DMS53 (cell line): Measurements from ENCODE around the gene DENND4B.
"Not testable (repeated sequence)": the region's sequence is repeated elsewhere in the genome, so short reads cannot be mapped to it uniquely, and the experiment has no call there.

Experiments used
- DNase-seq: peaks from one replicate; lab custom pipeline; 2025; lab: John Stamatoyannopoulos, UW

Gene DENND4B

DNA sequence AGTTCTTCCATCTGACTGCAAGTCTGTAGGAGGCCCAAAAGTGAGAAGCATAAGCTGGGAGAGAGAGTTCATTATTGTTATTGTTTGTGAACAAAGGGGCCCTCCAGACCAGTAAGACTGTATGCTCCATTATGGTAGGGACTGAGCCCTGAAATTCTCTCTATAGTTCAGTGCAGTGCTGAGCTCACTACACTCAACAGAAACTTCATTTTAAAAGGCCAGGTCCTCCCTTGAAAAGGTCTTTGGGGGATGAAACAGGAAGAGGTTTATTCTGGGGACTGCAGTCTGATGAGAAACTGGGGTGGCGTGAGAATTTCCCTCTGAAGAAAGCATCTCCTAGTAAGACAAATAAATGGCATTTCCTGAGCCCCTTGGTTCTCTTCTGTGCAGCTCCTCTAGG lies 18.3 kb downstream of the DENND4B start:
- no peak for DNase-seq

DNA sequence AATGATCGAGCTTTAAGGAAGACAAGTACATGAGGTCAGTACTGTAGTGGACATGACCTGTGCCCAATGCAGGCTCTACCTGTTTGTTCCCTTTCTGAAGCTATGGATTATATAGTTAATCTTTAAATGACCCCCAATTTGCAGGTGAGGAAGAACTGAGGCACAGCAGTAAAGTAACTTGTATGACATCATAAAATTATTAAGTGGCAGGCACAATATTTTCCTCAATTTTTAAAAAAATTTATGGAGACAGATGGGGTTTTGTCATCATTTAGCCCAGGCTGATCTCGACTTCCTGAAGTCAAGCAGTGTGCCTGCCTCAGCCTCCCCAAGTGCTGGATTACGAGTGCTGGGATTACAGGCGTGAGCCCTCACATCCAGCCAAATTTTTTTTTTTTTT lies 20.1 kb downstream of the DENND4B start:
- no peak for DNase-seq

DNA sequence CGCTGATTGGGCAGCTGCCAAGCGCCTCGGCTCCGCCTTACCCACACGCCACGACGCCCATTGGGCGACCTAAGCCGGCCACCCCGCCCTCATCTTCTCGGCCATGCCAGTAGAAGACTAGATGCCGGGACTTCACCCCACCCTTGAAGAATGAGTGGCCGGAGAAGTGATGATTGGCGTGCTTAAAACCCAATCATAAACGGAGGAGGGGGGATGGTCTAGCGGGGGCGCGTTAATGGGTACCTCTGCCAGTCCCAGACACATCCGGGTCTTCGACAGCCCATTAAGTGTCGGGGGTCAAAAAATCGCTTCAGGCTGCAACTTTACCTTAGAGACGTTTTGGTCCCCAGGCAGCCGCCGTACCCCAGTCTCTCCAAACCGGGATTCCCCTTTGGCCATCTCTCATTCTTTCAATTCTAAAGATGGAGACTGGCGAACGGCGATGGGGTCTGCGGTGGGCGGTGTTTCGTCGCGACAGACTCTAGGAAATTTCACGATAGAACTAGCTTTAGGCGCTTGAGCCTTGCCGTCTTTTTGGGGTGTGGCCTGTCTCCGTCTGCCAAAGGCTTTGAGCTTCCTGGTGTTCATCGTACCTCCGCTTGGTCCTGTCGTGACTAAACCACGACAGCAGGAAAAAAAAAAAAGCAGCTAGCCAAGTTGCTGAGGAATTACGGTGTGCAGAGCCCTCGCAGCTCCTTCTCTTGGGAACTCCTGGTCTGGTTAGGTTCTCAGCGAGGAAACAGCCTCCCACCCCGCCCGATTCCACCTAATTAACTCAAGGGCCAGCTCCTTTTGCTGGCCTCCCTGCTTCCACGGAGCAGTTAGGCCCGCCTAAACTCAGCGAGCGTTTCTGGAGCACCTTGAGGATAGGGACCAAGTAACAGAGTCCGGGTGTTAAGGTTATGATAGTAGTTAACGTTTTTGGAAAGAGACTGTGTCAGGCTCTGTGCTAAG lies 23.3 kb downstream of the DENND4B start, which contains the start of gene GATAD2B:
GATAD2B (minus strand) TSS at position 1 of the 954 bp plus-strand sequence. CDS start 94,625 bp downstream, outside the sequence.
- DNase-seq: peak; percentile 100

- peak; percentile 91 for DNase-seq
Observed at GRCh38 chr1:153922076-153922971, 24.2 kb downstream of the DENND4B start.

GRCh38 chr1:153921803-153922075 lies 24.8 kb downstream of the DENND4B start:
- peak; percentile 55 for DNase-seq

DNA sequence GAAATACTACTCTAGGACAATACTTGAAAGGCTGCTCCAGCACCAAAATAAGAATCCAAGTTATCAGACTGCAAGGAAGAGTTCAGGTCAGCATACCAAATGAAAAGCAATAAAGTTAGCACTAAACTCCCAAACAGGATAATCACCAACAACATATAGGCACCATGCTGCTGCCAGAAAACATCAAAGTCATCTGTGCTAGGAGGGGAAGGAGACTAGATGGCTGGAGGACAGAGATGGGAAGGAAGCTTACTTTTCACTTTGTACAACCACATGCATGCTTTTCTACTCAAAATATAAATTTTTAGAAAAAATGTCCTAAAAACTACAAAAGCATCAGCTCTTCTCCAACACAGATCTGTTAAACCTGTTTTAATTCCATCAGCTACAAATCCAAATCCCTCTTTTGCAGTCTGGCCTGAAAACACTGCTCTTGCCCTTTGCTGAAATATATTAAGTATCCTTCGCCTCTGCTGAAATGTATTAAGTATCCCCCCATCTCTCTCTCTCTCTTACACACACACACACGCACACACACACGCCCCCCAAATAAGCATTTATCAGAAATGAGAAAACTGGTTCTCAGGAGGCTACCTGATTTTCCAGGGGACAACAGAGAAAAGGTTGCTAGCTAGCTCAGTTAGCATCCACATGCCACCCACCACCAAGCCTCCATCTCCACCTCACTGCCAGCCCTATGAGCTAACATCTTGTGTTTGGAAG lies 25.3 kb downstream of the DENND4B start:
- no peak for DNase-seq

- no peak for DNase-seq
Observed at GRCh38 chr1:153919876-153920852, 26.4 kb downstream of the DENND4B start.

DNA sequence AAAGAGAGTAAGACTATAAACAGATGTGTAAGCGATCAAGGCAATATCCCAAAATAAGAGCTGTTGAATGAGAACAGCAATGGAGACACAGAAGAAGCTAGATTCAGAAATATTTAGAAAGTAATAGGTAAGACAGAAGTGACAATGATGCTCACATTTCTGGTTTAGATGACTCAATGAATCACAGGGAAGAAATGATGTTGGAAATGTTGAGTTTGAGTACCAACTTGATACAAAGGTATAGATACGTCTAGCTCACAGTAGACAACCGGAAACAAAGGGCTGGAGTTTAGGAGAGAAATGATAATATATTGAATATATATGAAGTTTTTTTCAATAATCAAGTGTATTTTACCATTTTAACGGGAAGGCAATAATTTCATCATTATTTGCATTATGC lies 30.2 kb downstream of the DENND4B start:
- DNase-seq: no peak

DNA sequence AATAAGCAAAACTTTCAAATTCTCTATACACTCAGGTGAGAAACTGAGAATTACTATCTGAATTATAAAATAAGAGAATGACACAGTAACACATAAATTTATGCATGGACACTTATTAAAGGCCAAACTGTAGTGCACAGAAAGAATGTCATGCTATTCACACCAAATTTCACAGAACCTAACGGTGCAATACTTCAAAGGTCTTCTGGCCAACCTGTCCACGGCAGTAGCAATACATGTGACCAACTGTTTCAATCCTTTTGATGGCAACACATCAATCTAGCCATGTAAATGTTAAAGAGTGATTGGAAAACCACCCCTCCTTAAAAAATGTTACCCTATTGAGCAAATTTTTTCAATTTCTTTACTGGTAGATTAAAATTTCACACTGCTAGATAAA lies 34.2 kb downstream of the DENND4B start:
- no peak for DNase-seq

DNA sequence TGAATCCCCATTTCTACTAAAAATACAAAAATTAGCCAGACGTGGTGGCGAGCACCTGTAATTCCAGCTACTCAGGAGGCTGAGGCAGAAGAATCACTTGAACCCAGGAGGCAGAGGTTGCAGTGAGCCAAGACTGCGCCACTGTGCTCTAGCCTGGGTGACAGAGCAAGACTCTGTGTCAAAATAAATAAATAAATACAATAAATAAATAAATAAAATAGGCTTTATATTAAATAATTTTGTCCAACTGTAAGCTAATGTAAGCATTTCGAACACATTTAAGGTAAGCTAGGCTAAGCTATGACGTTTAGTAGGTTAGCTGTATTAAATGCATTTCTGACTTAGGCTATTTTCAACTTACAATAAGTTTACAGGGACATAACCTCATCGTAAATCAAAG lies 36.0 kb downstream of the DENND4B start:
- DNase-seq: not testable (repeated sequence)

DNA sequence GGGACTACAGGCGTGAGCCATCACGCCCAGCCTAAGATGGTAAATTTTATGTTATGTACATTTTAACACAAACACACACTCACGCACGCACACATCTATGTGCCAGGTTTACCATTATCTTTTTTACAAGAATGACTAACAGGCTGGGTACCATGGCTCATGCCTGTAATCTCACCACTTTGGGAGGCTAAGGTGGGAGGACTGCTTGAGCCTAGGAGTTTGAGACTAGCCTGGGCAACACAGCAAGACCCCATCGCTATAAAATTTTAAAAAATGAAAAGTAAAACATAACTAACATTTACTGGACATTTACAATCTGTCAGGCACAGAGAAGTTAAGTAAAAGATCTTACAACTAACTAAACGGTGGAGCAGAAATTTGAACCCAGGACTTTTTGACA lies 38.4 kb downstream of the DENND4B start:
- no peak for DNase-seq

- DNase-seq: no peak
Observed at GRCh38 chr1:153907134-153907533, 39.4 kb downstream of the DENND4B start.

GRCh38 chr1:153906396-153906795 lies 40.1 kb downstream of the DENND4B start:
- DNase-seq: no peak

GRCh38 chr1:153905908-153906307 lies 40.6 kb downstream of the DENND4B start:
- DNase-seq: not testable (repeated sequence)

- no peak for DNase-seq
Observed at GRCh38 chr1:153903841-153904455, 42.6 kb downstream of the DENND4B start.

GRCh38 chr1:153899509-153899908 lies 47.0 kb downstream of the DENND4B start:
- no peak for DNase-seq

DNA sequence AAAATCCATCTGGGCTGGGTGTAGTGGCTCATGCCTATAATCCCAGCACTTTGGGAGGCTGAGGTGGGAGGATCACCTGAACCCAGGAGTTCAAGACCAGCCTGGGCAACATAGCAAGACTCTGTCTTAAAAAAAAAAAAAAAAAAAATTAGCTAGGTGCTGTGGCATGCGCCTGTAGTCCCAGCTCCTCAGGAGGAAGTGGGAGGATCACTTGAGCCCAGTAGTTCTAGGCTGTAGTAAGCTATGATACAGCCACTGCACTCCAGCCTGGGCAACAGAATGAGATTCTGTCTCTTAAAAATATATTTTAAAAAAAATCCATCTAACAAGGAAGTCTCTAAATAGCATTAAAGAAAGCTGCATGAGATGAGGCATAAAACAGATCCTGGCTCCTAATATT lies 50.7 kb downstream of the DENND4B start:
- DNase-seq: not testable (repeated sequence)

DNA sequence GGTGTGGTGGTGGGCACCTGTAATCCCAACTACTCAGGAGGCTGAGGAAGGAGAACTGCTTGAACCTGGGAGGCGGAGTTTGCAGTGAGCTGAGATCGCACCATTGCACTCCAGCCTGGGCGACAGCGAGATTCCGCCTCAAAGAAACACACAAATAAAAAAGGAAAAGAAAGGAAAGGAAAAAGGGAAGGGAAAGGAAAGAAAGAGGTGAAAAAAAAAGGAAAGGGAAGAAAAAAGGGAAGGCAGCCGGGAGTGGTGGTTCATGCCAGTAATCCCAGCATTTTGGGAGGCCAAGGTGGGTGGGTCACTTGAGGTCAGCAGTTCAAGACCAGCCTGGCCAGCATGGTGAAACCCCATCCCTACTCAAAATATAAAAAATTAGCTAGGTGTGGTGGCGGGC lies 55.5 kb downstream of the DENND4B start:
- not testable (repeated sequence) for DNase-seq

GRCh38 chr1:153888533-153888932 lies 58.0 kb downstream of the DENND4B start:
- no peak for DNase-seq

DNA sequence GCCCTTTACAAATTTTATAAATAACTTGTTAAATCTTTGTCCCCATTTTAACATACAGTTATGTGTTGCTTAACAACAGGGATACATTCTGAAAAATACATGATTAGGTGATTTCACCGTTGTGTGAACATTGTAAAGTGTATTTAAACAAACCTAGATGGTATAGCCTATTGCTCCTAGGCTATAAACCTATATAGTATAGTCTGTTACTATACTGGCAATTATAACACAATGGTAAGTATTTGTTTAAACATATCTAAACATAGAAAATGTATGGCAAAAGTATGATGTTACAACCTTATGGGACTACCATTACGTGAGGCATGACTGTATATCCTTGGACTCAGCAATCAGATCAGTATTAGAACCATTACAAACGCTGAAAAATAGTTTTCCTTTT lies 60.4 kb downstream of the DENND4B start:
- no peak for DNase-seq

DNA sequence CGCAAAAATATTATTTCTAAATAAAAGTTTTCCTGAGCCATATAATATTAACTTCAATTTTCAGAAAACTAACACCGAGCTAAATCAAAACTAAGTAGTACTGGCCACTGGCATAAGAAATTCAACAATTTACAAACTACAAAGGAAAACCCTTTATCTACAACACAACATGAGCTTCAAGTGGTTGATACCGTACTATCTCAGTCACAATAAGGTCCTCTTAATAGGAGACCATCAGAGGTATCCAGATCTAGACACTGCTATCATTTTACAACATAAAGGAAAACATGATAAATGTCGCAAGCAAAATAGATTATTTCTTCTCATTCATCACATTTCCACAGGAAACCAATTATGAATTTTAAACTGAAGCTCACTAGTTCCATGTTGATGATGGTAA lies 63.3 kb downstream of the DENND4B start:
- no peak for DNase-seq
